Endothelial cell of umbilical vein (primary cell): ENCODE data around the gene TRIM52. TPM values are rescaled to one million over a fixed set of nuclear protein-coding genes. Genes with fewer than 3 reads are reported as not detected.

ENCODE experiments used
- BruUV-seq: library from RNA; stranded (reverse); fragments of 400-500 nt; replicated peaks from 2 replicates; lab custom pipeline; 2021; lab: Mats Ljungman, UMichigan
- CTCF ChIA-PET: fragments of 300-600, 350-600 bp; sonication (Branson Sonifier 250); formaldehyde crosslinking; loops from one replicate; lab custom pipeline; 2021; ENCODE audit warnings: antibody characterized with exemption, inconsistent platforms; lab: Charles Lee
- POLR2A ChIA-PET: fragments of 300-600, 350-600 bp; sonication (Branson Sonifier 250); formaldehyde crosslinking; loops from one replicate; lab custom pipeline; 2021; ENCODE audit warnings: antibody characterized with exemption, inconsistent platforms; lab: Charles Lee
- DNase-seq: peaks from one replicate; pipeline ENCODE4 v3.0.0-alpha.2; 2011; ENCODE audit warnings: low read depth, low spot score
- FAIRE-seq: peaks from 2 replicates; lab custom pipeline; 2011; peaks lifted over from hg19 to GRCh38; lab: Jason Lieb, UNC
- H2AFZ ChIP-seq: 2 replicates; pipeline ENCODE4 v1.6.0; 2012; ENCODE audit warnings: low read depth, low read length, control low read depth, inconsistent platforms
- H3K27ac ChIP-seq: 2 replicates; pipeline ENCODE4 v1.5.1; 2011; ENCODE audit warnings: low read depth, mild to moderate bottlenecking, control low read depth, low read length, moderate library complexity; ENCODE audit not compliant: insufficient read depth
- H3K27me3 ChIP-seq, 2 experiments: 2 replicates each; pipeline versions ENCODE4 v1.6.0 to v1.6.1; 2011; ENCODE audit warnings: low read length in 2 of 2, mixed read lengths in 1 of 2; ENCODE audit not compliant: control insufficient read depth in 2 of 2, insufficient read depth in 2 of 2
- H3K36me3 ChIP-seq, 2 experiments: 2 replicates in 1 of 2; 3 replicates in 1 of 2; pipeline ENCODE4 v1.5.1; 2011; ENCODE audit warnings: low read length in 2 of 2, mild to moderate bottlenecking in 1 of 2, moderate library complexity in 1 of 2; ENCODE audit not compliant: control insufficient read depth in 2 of 2, insufficient read depth in 2 of 2; ENCODE audit errors: extremely low read depth in 1 of 2
- H3K4me1 ChIP-seq: 3 replicates; pipeline ENCODE4 v1.5.1; 2011; ENCODE audit warnings: mild to moderate bottlenecking, low read length; ENCODE audit not compliant: control insufficient read depth, insufficient read depth; ENCODE audit errors: extremely low read depth
- H3K4me2 ChIP-seq: 2 replicates; pipeline ENCODE4 v1.6.1; 2011; ENCODE audit warnings: low read length, control low read depth, mixed read lengths; ENCODE audit not compliant: insufficient read depth
- H3K4me3 ChIP-seq, 3 experiments: fragments of 200-600 bp in 1 of 3; sonication (generic), shearing (Covaris generic) in 1 of 3; replicated peaks in 1 of 3; 2 replicates each; pipeline ENCODE4 v1.5.1; 2011 to 2016; ENCODE audit warnings: control low read depth in 3 of 3, low read length in 3 of 3, mild to moderate bottlenecking in 2 of 3, inconsistent platforms in 1 of 3, low read depth in 1 of 3, moderate library complexity in 1 of 3; ENCODE audit not compliant: insufficient read depth in 1 of 3
- H3K79me2 ChIP-seq: 2 replicates; pipeline ENCODE4 v1.6.0; 2012; ENCODE audit warnings: low read length, inconsistent platforms; ENCODE audit not compliant: control insufficient read depth, insufficient read depth
- H3K9ac ChIP-seq: replicated peaks from 2 replicates; pipeline ENCODE3; 2011; ENCODE audit warnings: low read length, control low read depth; ENCODE audit not compliant: insufficient read depth; ENCODE audit errors: extremely low read depth
- H3K9me1 ChIP-seq: replicated peaks from 3 replicates; pipeline ENCODE4 v1.6.0; 2011; ENCODE audit warnings: mild to moderate bottlenecking, low read length; ENCODE audit not compliant: control insufficient read depth, insufficient read depth; ENCODE audit errors: extremely low read depth
- H3K9me3 ChIP-seq: replicated peaks from 2 replicates; pipeline ENCODE4 v1.5.1; 2012; ENCODE audit warnings: low read length, inconsistent platforms; ENCODE audit not compliant: control insufficient read depth, insufficient read depth
- H4K20me1 ChIP-seq: replicated peaks from 2 replicates; pipeline ENCODE3; 2011; ENCODE audit warnings: mild to moderate bottlenecking, low read length; ENCODE audit not compliant: control insufficient read depth, insufficient read depth; ENCODE audit errors: extremely low read depth
- CTCF ChIP-seq, 2 donors: IDR thresholded peaks; 1 replicate in 1 of 2; 2 replicates in 1 of 2; pipeline ENCODE4 v1.5.1; 2011; ENCODE audit warnings: low read length in 2 of 2, mild to moderate bottlenecking in 2 of 2, moderate library complexity in 2 of 2, control low read depth in 1 of 2, inconsistent platforms in 1 of 2, low read depth in 1 of 2; ENCODE audit not compliant: insufficient read depth in 1 of 2; ENCODE audit errors: extremely low read depth in 1 of 2
- EZH2 ChIP-seq: IDR thresholded peaks from 2 replicates; pipeline ENCODE4 v1.6.1; 2012; ENCODE audit warnings: borderline replicate concordance, low read depth, mild to moderate bottlenecking, moderate library complexity, low read length, inconsistent platforms; ENCODE audit not compliant: severe bottlenecking
- FOS ChIP-seq: IDR thresholded peaks from 2 replicates; pipeline ENCODE4 v1.6.1; 2011; ENCODE audit warnings: mild to moderate bottlenecking, low read length, moderate library complexity, borderline replicate concordance; ENCODE audit not compliant: insufficient read depth
- GATA2 ChIP-seq: IDR thresholded peaks from 2 replicates; pipeline ENCODE4 v1.7.0; 2011; ENCODE audit warnings: low read depth, mild to moderate bottlenecking, moderate library complexity, mixed read lengths, low read length; ENCODE audit not compliant: insufficient read length, insufficient read depth
- JUN ChIP-seq: IDR thresholded peaks from 2 replicates; pipeline ENCODE4 v1.6.1; 2011; ENCODE audit warnings: borderline replicate concordance, low read depth; ENCODE audit not compliant: insufficient read length, insufficient read depth
- MYC ChIP-seq: IDR thresholded peaks from one replicate; pipeline ENCODE4 v1.6.1; 2011; ENCODE audit warnings: mild to moderate bottlenecking, low read depth, low read length
- POLR2A ChIP-seq: IDR thresholded peaks from 2 replicates; pipeline ENCODE4 v1.6.1; 2012; ENCODE audit warnings: low read depth, mild to moderate bottlenecking, control low read depth, low read length
- POLR2AphosphoS5 ChIP-seq: IDR thresholded peaks from 2 replicates; pipeline ENCODE4 v1.6.1; 2012; ENCODE audit warnings: low read depth, mild to moderate bottlenecking, control low read depth, low read length, moderate library complexity; ENCODE audit not compliant: insufficient read depth
- dilution Hi-C: fragments of 300-500 bp; cut with MboI; formaldehyde crosslinking; loops from one replicate; pipeline ENCODE4 v1.15.0; 2019; ENCODE audit warnings: low sequenced_read_pairs; ENCODE audit not compliant: extremely low pct_ligation_motif_present
- intact Hi-C: fragments of 100-400 bp; cut with micrococcal nuclease; formaldehyde crosslinking; loops from one replicate; pipeline ENCODE4 v1.10.0; 2022
- polyA plus RNA-seq, 4 experiments: library from polyadenylated mRNA; depleted of rRNA in 3 of 4; stranded (reverse) in 3 of 4; unstranded in 1 of 4; fragments of >200 nt; gene quantifications; 2 replicates each; pipeline versions ENCODE4 v1.2.1 to v1.2.3, GENCODE V29; 2011 to 2012; ENCODE audit warnings: missing spikeins in 1 of 4
- total RNA-seq: library from RNA; stranded (reverse); gene quantifications from 2 replicates; pipeline ENCODE4 v1.2.3, GENCODE V29; 2021
- TF ChIP-seq, protein P1 (sequence below): IDR thresholded peaks from 2 replicates; pipeline ENCODE4 v1.6.1; 2011; ENCODE audit not compliant: insufficient read depth, insufficient read length

TRIM52 gene
- total and polyA plus RNA-seq, 2 donors (not counting 3 experiments of a cell fraction or from before 2014, with no cell fraction given), result 5.6 to 10.1 TPM

DNA sequence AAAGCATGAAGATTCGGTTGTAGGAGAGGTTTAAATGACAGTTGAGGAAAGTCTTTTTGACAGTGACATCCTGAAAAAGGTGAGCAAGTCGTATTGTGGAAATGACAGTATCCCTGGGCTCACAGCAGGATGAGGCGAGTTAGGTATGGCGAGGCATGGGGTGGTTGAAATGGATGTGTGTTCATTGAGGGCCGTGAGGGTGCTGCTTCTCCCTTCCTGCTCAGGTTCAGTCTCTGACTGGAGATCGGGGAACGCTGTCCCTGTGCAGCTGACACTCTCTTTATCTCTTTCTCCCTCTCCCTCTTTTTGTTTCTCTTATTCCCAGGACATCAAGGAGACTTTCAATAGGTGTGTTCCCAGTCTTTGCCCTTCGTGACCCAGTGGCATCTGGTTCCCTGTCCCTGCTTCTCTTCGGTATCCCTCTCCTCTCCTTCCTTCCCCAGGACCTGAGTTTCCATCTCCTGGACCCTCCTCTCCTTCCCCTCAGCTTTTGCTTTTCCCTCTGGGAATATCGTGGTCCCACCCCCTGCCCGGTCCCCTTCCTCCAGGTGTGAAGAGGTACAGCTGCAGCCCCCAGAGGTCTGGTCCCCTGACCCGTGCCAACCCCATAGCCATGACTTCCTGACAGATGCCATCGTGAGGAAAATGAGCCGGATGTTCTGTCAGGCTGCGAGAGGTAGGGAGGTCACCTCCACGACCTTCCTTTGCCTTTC lies 27.7 kb downstream of the TRIM52 start:
- Histone ChIP-seq H3K4me3 (no peak overlapping the region), H3K27me3 (no peaks in the 10 kb centered on the region), H3K79me2 (peaks cover 10% of the 10 kb centered on the region), H3K4me2 (no peak overlapping the region), H4K20me1 (peaks cover 2% of the 10 kb centered on the region), H2AFZ (no peak overlapping the region), H3K9ac (no peak overlapping the region), H3K36me3 (peaks cover 26 to 43% of the 10 kb centered on the region in 2 experiments), H3K9me3 (no peaks in the 10 kb centered on the region), H3K9me1 (no peaks in the 10 kb centered on the region), H3K27ac (no peak overlapping the region), H3K4me1 (peaks cover 2% of the 10 kb centered on the region)
- intact Hi-C loops (no loop called here), dilution Hi-C loops (no loop called here)
- FAIRE-seq, result no peak
- BruUV-seq, result no TSS peak
- TF ChIP-seq FOS (no peak), JUN (no peak), CTCF (IDR thresholded peaks at IDR 0.05; ENCODE audit: extremely low read depth in 1 of 2, insufficient read depth in 1 of 2, low read depth in 1 of 2, low read length in 2 of 2) (no peak), MYC (no peak), EZH2 (no peak), GATA2 (no peak), POLR2AphosphoS5 (no peak), POLR2A (no peak)
- TF ChIP-seq, protein P1, sequence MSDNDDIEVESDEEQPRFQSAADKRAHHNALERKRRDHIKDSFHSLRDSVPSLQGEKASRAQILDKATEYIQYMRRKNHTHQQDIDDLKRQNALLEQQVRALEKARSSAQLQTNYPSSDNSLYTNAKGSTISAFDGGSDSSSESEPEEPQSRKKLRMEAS, result no peak
- CTCF ChIA-PET, result interaction anchor here (1.0 kb wide), 1 partner anchor 11 kb away, joined by 3 read pairs; no protein-coding TSS in a partner anchor
- POLR2A ChIA-PET, result no interaction called here
- no peak for DNase-seq
